OCI-LY7 (cell line): ENCODE results near the gene DLX2.

Experiments
- EZH2phosphoT487 ChIP-seq: fragments of 200-600 bp; sonication (generic); IDR thresholded peaks from 2 replicates; pipeline ENCODE4 v1.6.1; 2018; ENCODE audit warnings: low read depth, borderline replicate concordance, mild to moderate bottlenecking, mixed run types, antibody characterized with exemption, low read length, moderate library complexity, mixed read lengths
- TF ChIP-seq, protein P1 (sequence below): fragments of 200-600 bp; sonication (generic); conservative IDR thresholded peaks from 2 replicates; pipeline ENCODE4 v1.5.1; 2014; ENCODE audit warnings: mild to moderate bottlenecking, antibody characterized with exemption, low read length, moderate library complexity, mixed read lengths

DNA sequence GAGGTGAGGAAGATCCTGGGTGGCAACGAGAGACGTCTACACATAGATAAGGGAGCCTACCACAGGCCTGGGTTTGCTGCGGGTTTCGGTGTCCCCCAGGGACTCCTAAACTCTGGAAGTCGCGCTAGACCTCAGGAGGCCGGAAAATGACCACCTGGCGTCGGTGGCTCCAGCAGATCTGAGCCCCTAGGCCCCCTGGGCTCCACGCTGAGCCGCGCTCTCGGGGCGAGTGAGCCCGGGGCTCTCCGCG is 18.4 kb downstream of the DLX2 start:
- TF ChIP-seq, protein P1, sequence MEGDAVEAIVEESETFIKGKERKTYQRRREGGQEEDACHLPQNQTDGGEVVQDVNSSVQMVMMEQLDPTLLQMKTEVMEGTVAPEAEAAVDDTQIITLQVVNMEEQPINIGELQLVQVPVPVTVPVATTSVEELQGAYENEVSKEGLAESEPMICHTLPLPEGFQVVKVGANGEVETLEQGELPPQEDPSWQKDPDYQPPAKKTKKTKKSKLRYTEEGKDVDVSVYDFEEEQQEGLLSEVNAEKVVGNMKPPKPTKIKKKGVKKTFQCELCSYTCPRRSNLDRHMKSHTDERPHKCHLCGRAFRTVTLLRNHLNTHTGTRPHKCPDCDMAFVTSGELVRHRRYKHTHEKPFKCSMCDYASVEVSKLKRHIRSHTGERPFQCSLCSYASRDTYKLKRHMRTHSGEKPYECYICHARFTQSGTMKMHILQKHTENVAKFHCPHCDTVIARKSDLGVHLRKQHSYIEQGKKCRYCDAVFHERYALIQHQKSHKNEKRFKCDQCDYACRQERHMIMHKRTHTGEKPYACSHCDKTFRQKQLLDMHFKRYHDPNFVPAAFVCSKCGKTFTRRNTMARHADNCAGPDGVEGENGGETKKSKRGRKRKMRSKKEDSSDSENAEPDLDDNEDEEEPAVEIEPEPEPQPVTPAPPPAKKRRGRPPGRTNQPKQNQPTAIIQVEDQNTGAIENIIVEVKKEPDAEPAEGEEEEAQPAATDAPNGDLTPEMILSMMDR: no peak
- TF ChIP-seq EZH2phosphoT487: no peak
